ENCODE results near the gene DIP2A. TPM values are rescaled to one million over a fixed set of nuclear protein-coding genes. Genes with fewer than 3 reads are reported as not detected.
A peak's percentile ranks its signal among the peaks of the same experiment; 100 is the strongest.

DIP2A gene
- total and polyA plus RNA-seq, 2 of the 8 experiments (the other 6 are each of a cell fraction or from before 2014, with no cell fraction given): 16.0 to 27.1 TPM

DNA sequence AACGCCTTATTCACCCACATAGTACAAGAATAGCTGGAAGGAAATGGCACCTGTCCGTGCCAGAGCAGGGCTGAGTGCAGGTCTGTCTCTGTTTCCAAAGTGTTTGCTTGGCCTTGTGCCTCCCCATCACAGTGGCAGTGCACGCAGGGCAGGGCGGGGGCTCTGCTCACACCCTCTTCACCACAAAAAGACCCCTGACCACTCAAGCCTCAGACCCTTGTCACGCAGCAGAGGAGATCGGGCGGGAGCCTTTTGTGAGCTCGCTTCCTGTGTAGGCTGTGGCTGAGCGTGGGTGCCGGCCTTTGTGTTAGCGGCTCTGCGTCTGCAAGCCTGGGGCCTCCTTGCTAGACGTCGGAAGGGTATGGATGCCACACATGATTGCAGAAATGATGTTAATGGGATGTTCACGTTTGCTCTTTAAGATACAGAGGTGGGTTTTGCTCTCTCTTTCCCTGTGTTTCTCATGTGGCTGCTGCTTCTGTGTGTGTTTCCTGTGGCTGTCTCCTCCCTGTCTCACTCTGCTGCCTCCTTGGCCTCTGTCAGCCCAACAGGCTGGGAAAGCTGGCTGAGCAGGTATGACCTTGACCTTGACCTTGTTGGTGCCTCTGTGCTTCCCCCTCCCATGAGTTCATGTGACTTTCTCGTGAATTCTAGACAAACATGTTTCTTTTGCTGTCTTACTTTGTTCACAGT is 100.7 kb downstream of the DIP2A start:
- H3K36me3 ChIP-seq (ENCODE audit: control insufficient read depth in 2 of 4, insufficient read depth in 4 of 4, low read length in 3 of 4): peaks cover 3 to 17% (median 12%) of the 10 kb centered on the region in 4 experiments; a peak in 5 of 8 replicates
- no peaks in the 10 kb centered on the region for H3K4me1 ChIP-seq (replicated peaks in 1 of 4; ENCODE audit: control insufficient read depth in 3 of 4, insufficient read depth in 4 of 4, low read length in 3 of 4)
- FAIRE-seq: no peak
- no peak overlapping the region for H4K8ac ChIP-seq (ENCODE audit: extremely low read depth, insufficient read depth, low read length)
- CTCF ChIA-PET (ENCODE audit: partially characterized antibody): no interaction called here
- H3K27me3 ChIP-seq (replicated peaks in 1 of 4; ENCODE audit: control insufficient read depth in 3 of 4, extremely low read depth in 1 of 4, insufficient read depth in 3 of 4, low read length in 3 of 4): no peaks in the 10 kb centered on the region
- DNase-seq (ENCODE audit: low read depth in 1 of 2, low spot score in 2 of 2): peak in 1 of 2 experiments; percentile 41
- no peaks in the 10 kb centered on the region for H3K23me2 ChIP-seq (ENCODE audit: low read depth, low read length)
- no peak overlapping the region for H3K4me3 ChIP-seq (ENCODE audit: extremely low read depth in 1 of 4, insufficient read depth in 2 of 4, low read depth in 3 of 4, low read length in 4 of 4)
- H4K5ac ChIP-seq (ENCODE audit: insufficient read length, low read depth, low read length): no peak overlapping the region
- no peak overlapping the region for H3K14ac ChIP-seq (ENCODE audit: insufficient read length)
- H2AFZ ChIP-seq (ENCODE audit: low read length): no peak overlapping the region
- WGBS, 2 experiments (ENCODE audit: extremely low coverage in 1 of 2, insufficient coverage in 1 of 2, insufficient read length in 1 of 2, insufficient replicate concordance in 2 of 2, low coverage in 1 of 2, low lambda C conversion rate in 2 of 2, missing lambda C conversion rate in 1 of 2): 90% methylated on average over 16 of the region's 16 CpGs; no CpG with 5 or more reads in 1 of the 2 experiments
- no peak overlapping the region for H3K18ac ChIP-seq (ENCODE audit: extremely low read depth, low read length)
- H3K4ac ChIP-seq (replicated peaks; ENCODE audit: insufficient read length, low read depth, low read length): no peak overlapping the region
- H3K9me3 ChIP-seq (ENCODE audit: insufficient read depth in 2 of 2, low read depth in 1 of 2, low read length in 1 of 2): no peaks in the 10 kb centered on the region
- no peak overlapping the region for H3K23ac ChIP-seq (ENCODE audit: insufficient read length)
- H4K20me1 ChIP-seq (replicated peaks in 1 of 2; ENCODE audit: control insufficient read depth in 1 of 2, insufficient read depth in 2 of 2, low read length in 2 of 2): peaks cover 0 to 5% of the 10 kb centered on the region in 2 experiments
- no peak overlapping the region for H2BK12ac ChIP-seq (ENCODE audit: low read depth, low read length)
- no peak overlapping the region for H2BK5ac ChIP-seq (ENCODE audit: low read depth, low read length)
- no peak overlapping the region for H4K91ac ChIP-seq (replicated peaks; ENCODE audit: insufficient read length, low read length)
- no peak overlapping the region for H2BK15ac ChIP-seq (ENCODE audit: low read length)
- no peak overlapping the region for H2BK20ac ChIP-seq (ENCODE audit: low read length)
- no peak overlapping the region; a peak in 1 of 7 replicates for H3K9ac ChIP-seq (replicated peaks in 1 of 4; ENCODE audit: extremely low read depth in 1 of 4, low read depth in 3 of 4, low read length in 3 of 4)
- no peak overlapping the region for H3K4me2 ChIP-seq (ENCODE audit: insufficient read depth in 1 of 2, low read depth in 2 of 2, low read length in 2 of 2)
- no peak overlapping the region for H2AK5ac ChIP-seq (ENCODE audit: low read depth, low read length)
- H3K79me2 ChIP-seq (ENCODE audit: control insufficient read depth in 1 of 2, insufficient read depth in 2 of 2, low read length in 2 of 2): no peaks in the 10 kb centered on the region
- POLR2A ChIA-PET (ENCODE audit: partially characterized antibody): no interaction called here
- no peaks in the 10 kb centered on the region for H3K79me1 ChIP-seq (ENCODE audit: low read depth, low read length)
- no peak overlapping the region; the same call in 1 of the 2 replicates for H3K27ac ChIP-seq (ENCODE audit: low read depth, low read length)
- no peak overlapping the region for H3K56ac ChIP-seq (replicated peaks; ENCODE audit: insufficient read length, low read depth, low read length)
- no peak overlapping the region for H2BK120ac ChIP-seq (replicated peaks; ENCODE audit: low read depth, low read length)
- no peak for TF ChIP-seq ATF3 (IDR thresholded peaks at IDR 0.05; ENCODE audit: insufficient read depth, low read depth, low read length)
- no peak for TF ChIP-seq TCF12 (IDR thresholded peaks at IDR 0.05; ENCODE audit: low read depth, low read length)
